Neural progenitor cell (in vitro differentiated cells): ENCODE data around the gene NCKAP5.

Experiments
- EZH2 ChIP-seq: fragments of 200-600 bp; sonication (generic); IDR thresholded peaks from 2 replicates; pipeline ENCODE4 v1.6.1; 2017; ENCODE audit warnings: antibody characterized with exemption, mild to moderate bottlenecking, moderate library complexity
- EZH2phosphoT487 ChIP-seq: fragments of 200-600 bp; sonication (generic); IDR thresholded peaks from 2 replicates; pipeline ENCODE4 v1.6.1; 2017; ENCODE audit warnings: antibody characterized with exemption
- TF ChIP-seq, protein P1 (sequence below): fragments of 200-600 bp; sonication (generic); IDR thresholded peaks from 2 replicates; pipeline ENCODE4 v1.5.1; 2017; ENCODE audit warnings: antibody characterized with exemption, mild to moderate bottlenecking

GRCh38 chr2:132863961-132864360 lies 704.3 kb downstream of the NCKAP5 start:
- TF ChIP-seq, protein P1, sequence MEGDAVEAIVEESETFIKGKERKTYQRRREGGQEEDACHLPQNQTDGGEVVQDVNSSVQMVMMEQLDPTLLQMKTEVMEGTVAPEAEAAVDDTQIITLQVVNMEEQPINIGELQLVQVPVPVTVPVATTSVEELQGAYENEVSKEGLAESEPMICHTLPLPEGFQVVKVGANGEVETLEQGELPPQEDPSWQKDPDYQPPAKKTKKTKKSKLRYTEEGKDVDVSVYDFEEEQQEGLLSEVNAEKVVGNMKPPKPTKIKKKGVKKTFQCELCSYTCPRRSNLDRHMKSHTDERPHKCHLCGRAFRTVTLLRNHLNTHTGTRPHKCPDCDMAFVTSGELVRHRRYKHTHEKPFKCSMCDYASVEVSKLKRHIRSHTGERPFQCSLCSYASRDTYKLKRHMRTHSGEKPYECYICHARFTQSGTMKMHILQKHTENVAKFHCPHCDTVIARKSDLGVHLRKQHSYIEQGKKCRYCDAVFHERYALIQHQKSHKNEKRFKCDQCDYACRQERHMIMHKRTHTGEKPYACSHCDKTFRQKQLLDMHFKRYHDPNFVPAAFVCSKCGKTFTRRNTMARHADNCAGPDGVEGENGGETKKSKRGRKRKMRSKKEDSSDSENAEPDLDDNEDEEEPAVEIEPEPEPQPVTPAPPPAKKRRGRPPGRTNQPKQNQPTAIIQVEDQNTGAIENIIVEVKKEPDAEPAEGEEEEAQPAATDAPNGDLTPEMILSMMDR: no peak
- TF ChIP-seq EZH2phosphoT487 (no peak), EZH2 (no peak)
